NCI-H1694 (cell line): Measurements from ENCODE around the gene WDR26.
"Not testable (repeated sequence)": the region's sequence is repeated elsewhere in the genome, so short reads cannot be mapped to it uniquely, and the experiment has no call there.

Experiments
- DNase-seq: peaks from one replicate; lab custom pipeline; 2025; lab: John Stamatoyannopoulos, UW

WDR26 gene

GRCh38 chr1:224433701-224434672, 610 bp downstream of the WDR26 start:
- no peak for DNase-seq

GRCh38 chr1:224433041-224433691, 1.4 kb downstream of the WDR26 start:
- no peak for DNase-seq

GRCh38 chr1:224432672-224433040, 1.9 kb downstream of the WDR26 start:
- no peak for DNase-seq

GRCh38 chr1:224432146-224432545, 2.5 kb downstream of the WDR26 start:
- DNase-seq, result no peak

- DNase-seq, result no peak
Observed at GRCh38 chr1:224431726-224432125, 2.9 kb downstream of the WDR26 start.

GRCh38 chr1:224430511-224431113, 4.0 kb downstream of the WDR26 start:
- no peak for DNase-seq

- no peak for DNase-seq
Observed at GRCh38 chr1:224429616-224430326, 4.8 kb downstream of the WDR26 start.

GRCh38 chr1:224428713-224429112, 5.9 kb downstream of the WDR26 start:
- not testable (repeated sequence) for DNase-seq

GRCh38 chr1:224427346-224427745, 7.3 kb downstream of the WDR26 start:
- no peak for DNase-seq

GRCh38 chr1:224426869-224427268, 7.7 kb downstream of the WDR26 start:
- not testable (repeated sequence) for DNase-seq

- DNase-seq, result no peak
Observed at GRCh38 chr1:224425279-224425884, 9.2 kb downstream of the WDR26 start.

GRCh38 chr1:224420106-224420505, 14.5 kb downstream of the WDR26 start:
- no peak for DNase-seq

GRCh38 chr1:224411766-224412165, 22.8 kb downstream of the WDR26 start:
- DNase-seq, result no peak

- DNase-seq, result no peak
Observed at GRCh38 chr1:224408294-224408590, 26.4 kb downstream of the WDR26 start.

GRCh38 chr1:224407571-224408293, 26.9 kb downstream of the WDR26 start:
- DNase-seq, result no peak

GRCh38 chr1:224406216-224406615, 28.4 kb downstream of the WDR26 start:
- no peak for DNase-seq

- DNase-seq, result no peak
Observed at GRCh38 chr1:224405604-224405970, 29.0 kb downstream of the WDR26 start.

GRCh38 chr1:224404916-224405603, 29.5 kb downstream of the WDR26 start:
- DNase-seq, result no peak

GRCh38 chr1:224402472-224403036, 32.0 kb downstream of the WDR26 start:
- DNase-seq, result no peak

GRCh38 chr1:224399887-224400286, 34.7 kb downstream of the WDR26 start:
- DNase-seq, result no peak
